Aortic smooth muscle cell (primary cell): ENCODE data around the gene HEPN1. TPM values are rescaled to one million over a fixed set of nuclear protein-coding genes. Genes with fewer than 3 reads are reported as not detected.

Source experiments
- total RNA-seq: library from RNA; depleted of rRNA; stranded (reverse); fragments of >200 nt; gene quantifications from 2 replicates; pipeline ENCODE4 v1.2.3, GENCODE V29; 2014

Gene HEPN1
- not detected in 2 replicates for total RNA-seq

DNA sequence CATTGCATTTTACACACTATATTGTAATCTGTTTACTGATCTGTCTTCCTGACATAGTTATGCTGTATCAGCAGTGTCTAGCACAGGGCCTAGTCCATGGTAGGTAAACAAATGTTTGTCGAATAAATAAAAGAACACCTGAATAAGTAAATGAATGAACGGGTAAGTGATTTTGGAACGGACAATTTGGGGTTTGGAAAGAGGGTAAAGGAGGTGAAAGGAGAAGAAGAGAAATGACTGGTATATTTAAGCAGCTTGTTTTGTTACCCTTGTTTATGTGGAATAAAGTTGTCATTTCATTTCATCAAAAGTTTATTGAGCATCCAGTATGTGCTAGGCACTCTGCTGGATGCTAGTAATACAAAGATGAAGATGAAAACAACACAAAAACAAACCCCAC is at the start of gene HEPN1:
Gene HEPN1 (plus strand): TSS at position 301 of the 400 bp plus-strand sequence.

DNA sequence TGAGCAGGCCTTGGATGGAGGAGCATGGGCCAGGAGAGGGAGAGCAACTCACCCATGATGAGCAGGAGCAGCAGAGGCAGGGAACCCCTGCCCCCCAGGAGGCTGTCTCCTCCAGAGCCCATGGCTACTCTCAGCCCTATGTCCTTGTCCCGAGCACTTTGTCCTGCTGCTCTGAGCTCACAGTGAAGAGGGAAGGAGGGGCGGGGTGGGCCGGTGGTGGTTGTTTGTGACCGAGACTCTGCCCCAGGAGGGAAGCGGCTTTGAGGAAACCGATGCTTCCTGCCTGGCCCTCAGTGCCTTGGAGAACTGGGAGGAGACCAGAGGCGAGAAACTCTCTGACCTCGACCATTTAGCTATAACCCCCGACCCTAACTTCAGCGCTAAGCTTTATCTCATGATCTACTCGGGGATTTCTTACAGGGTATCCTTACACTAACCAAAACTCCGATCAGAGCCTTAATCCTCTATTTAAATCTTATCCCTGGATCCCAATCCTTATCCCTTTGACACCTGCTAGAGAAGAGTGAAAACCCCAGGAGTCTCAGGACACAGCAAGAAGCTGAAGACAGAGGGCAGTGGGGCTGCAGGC is 21.3 kb upstream of the HEPN1 start, which contains the start of gene ROBO4:
Gene ROBO4 (minus strand): TSS at position 192 of the 589 bp plus-strand sequence. CDS start 70 bp downstream, at position 122.

DNA sequence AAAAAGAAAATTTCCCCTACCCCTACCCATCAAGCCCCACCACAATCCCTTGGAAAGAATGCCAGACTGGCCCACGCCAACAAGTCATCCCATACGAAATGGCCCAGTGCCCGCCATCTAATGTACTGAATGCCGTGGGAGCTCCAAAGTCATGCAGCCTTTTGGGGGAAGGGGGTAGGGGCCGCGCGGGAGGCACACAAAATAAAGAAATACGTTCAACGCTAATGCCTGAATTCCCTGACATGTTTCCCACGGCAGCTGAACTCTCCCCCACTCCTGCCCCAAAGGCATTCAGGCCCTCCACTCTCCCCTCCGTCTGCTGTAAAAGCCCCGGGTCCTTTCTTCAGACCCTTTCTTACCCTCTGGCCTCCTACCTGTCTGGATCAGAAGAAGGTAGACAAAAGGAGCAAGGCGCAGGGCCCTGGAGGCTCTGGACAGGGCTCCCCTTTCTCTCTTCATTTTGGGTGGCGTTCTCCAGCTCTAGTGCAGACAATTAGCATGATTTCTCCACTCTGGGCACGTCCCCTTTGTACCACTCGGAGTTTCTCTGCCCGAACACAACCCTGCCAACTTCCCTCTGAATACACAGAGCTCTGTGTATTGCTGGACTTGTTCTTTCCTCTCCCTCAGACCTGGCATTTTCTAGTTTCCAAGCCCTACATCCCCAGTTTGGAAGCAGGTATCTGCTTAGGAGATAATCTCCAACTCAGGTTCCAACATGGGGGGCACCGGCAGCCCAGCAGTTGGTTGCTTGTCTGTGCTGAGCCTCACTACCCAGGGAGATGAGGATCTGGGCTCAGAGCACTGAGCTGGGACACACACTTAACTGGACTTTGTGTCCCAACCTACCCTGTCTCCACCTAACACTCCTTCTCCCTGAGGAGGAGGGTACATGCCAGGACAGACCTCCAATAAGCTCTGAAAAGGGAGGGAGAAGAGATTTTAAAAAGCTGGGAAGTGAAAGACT is 16.8 kb downstream of the HEPN1 start, which contains the start of gene HEPACAM:
Gene HEPACAM (minus strand): TSS at position 500 of the 967 bp plus-strand sequence. CDS start 41 bp downstream, at position 459.

DNA sequence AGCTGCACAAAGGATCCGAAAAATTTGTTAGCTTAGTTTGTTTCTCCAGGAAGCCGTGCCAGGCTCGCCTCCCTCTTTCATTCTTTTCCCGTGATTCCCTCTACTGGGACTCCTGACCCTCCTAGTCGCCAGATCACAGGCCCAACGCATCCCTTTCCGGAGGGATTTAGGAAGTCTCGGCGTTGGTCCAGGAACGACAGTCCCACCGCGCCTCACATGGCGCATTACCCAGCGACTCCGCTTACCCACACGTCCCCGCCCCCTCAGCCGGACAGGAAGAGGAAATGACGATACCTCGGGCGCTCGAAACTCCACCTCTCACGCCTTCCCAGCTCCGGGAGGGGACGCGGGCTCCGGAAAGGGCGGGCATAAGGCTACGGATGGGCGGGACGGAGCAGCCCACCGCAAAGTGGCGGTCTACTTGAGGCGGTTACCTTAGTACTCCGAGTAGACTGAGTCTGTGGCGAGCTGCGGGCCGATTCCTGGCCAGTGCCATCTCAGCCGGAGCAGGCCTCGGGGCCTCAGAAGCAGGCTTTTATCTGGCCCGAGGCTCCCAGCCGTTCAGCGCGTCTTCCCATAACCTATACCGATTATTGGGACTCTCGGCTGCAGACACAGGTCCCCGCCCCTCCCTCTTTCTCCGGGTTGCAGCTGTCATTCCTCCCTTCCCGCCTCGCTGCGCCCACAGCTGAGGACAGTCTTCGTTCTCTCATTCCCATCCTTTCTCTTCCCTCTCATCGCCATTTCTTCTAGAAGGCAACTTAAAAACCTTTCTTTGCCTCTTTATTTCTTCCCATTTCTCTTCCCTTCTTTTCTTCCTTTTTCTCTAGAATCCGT is 34.9 kb downstream of the HEPN1 start, which contains the start of gene CCDC15:
Gene CCDC15 (plus strand): TSS at position 450 of the 837 bp plus-strand sequence. CDS start 531 bp downstream, outside the sequence.

Other genes starting within 250 kb of the HEPN1 start
- 16.8 and 21.9 TPM in 2 replicates for gene SIAE, start 245.5 kb upstream of the HEPN1 start, total RNA-seq
- gene SPA17, start 245.3 kb upstream of the HEPN1 start, total RNA-seq = 16.4 and 20.3 TPM in 2 replicates
- 0.40 and 1.1 TPM in 2 replicates for gene NRGN, start 179.3 kb upstream of the HEPN1 start, total RNA-seq
- 0.06 and 0.13 TPM in 2 replicates for gene VSIG2, start 167.0 kb upstream of the HEPN1 start, total RNA-seq
- 7.0 and 13.6 TPM in 2 replicates for gene ESAM, start 157.0 kb upstream of the HEPN1 start, total RNA-seq
- 5.9 and 7.4 TPM in 2 replicates for gene MSANTD2, start 118.8 kb upstream of the HEPN1 start, total RNA-seq
- 2.5 and 2.7 TPM in 2 replicates for gene ROBO3, start 53.8 kb upstream of the HEPN1 start, total RNA-seq
- gene ROBO4, start 21.4 kb upstream of the HEPN1 start, total RNA-seq = 1.9 and 3.6 TPM in 2 replicates
- not detected in 2 replicates for gene HEPACAM, start 16.8 kb downstream of the HEPN1 start, total RNA-seq
- 1.4 and 1.7 TPM in 2 replicates for gene CCDC15, start 35.0 kb downstream of the HEPN1 start, total RNA-seq
- gene SLC37A2, start 144.1 kb downstream of the HEPN1 start, total RNA-seq = 0.06 and 0.13 TPM in 2 replicates
- 19.7 and 27.2 TPM in 2 replicates for gene TMEM218, start 192.4 kb downstream of the HEPN1 start, total RNA-seq
- 0.92 and 1.1 TPM in 2 replicates for gene PKNOX2, start 245.5 kb downstream of the HEPN1 start, total RNA-seq